Osteoblast (primary cell): ENCODE data around the gene KRTAP5-7. TPM values are rescaled to one million over a fixed set of nuclear protein-coding genes. Genes with fewer than 3 reads are reported as not detected.
"Not testable (repeated sequence)": the region's sequence is repeated elsewhere in the genome, so short reads cannot be mapped to it uniquely, and the experiment has no call there.

Source experiments
- DNase-seq: peaks from one replicate; pipeline ENCODE4 v3.0.0; 2011; ENCODE audit warnings: low spot score, mixed read lengths; ENCODE audit not compliant: insufficient read length; ENCODE audit errors: missing footprints
- H2AFZ ChIP-seq: 2 replicates; pipeline ENCODE4 v1.6.0; 2011; ENCODE audit warnings: mild to moderate bottlenecking, low read length
- H3K27ac ChIP-seq: 2 replicates; pipeline ENCODE4 v1.5.1; 2011; ENCODE audit warnings: mild to moderate bottlenecking, low read depth, low read length, moderate library complexity
- H3K27me3 ChIP-seq: 2 replicates; pipeline ENCODE4 v1.6.0; 2012; ENCODE audit warnings: mild to moderate bottlenecking, control low read depth, inconsistent platforms, low read length, moderate library complexity; ENCODE audit not compliant: insufficient read depth
- H3K36me3 ChIP-seq: 2 replicates; pipeline ENCODE4 v1.5.1; 2011; ENCODE audit warnings: mild to moderate bottlenecking, low read length, control low read depth, moderate library complexity; ENCODE audit not compliant: insufficient read depth
- H3K4me1 ChIP-seq: 2 replicates; pipeline ENCODE4 v1.5.1; 2011; ENCODE audit warnings: mild to moderate bottlenecking, low read length, control low read depth, moderate library complexity; ENCODE audit not compliant: insufficient read depth
- H3K4me2 ChIP-seq: 2 replicates; pipeline ENCODE4 v1.6.0; 2011; ENCODE audit warnings: mild to moderate bottlenecking, low read length; ENCODE audit not compliant: insufficient read depth
- H3K4me3 ChIP-seq: fragments of 200-600 bp; sonication (generic); 3 replicates; pipeline ENCODE4 v1.5.1; 2012; ENCODE audit warnings: mild to moderate bottlenecking, low read length, inconsistent platforms; ENCODE audit not compliant: insufficient read depth
- H3K79me2 ChIP-seq: 2 replicates; pipeline ENCODE4 v1.6.0; 2012; ENCODE audit warnings: mild to moderate bottlenecking, low read length, control low read depth, inconsistent platforms; ENCODE audit not compliant: insufficient read depth
- H3K9me3 ChIP-seq: 2 replicates; pipeline ENCODE4 v1.5.1; 2011; ENCODE audit warnings: low read depth, low read length, control low read depth
- H4K20me1 ChIP-seq: 2 replicates; pipeline ENCODE4 v1.6.0; 2012; ENCODE audit warnings: mild to moderate bottlenecking, low read length, control low read depth; ENCODE audit not compliant: insufficient read depth
- total RNA-seq: library from RNA; depleted of rRNA; stranded (reverse); fragments of >200 nt; gene quantifications from 2 replicates; pipeline ENCODE4 v1.2.3, GENCODE V29; 2012
- TF ChIP-seq, protein P1 (sequence below): IDR thresholded peaks from 2 replicates; pipeline ENCODE4 v1.5.1; 2011; ENCODE audit warnings: mild to moderate bottlenecking, low read depth, low read length, moderate library complexity; ENCODE audit errors: extremely low read depth

Gene KRTAP5-7
- total RNA-seq, 1 donor = 0.36 TPM

DNA sequence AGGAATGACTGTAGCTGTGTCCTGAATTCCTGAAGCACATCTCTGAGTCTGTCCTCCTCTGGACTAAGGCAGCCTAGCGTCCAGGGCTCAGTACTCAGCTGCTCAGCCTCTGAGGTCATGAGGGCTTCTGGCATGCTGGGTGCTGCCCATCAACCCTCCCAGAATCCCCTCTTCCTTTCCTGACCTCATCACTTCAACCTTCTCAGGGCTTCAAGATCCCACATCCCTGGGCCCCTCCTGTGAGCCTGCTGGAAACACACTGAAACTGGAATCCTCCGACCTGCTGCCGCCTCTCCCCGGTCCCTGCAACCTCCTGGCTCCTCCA is 11.6 kb downstream of the KRTAP5-7 start:
- Histone ChIP-seq H3K79me2 (no peaks in the 10 kb centered on the region), H3K4me2 (no peak overlapping the region), H3K4me1 (no peaks in the 10 kb centered on the region), H3K27me3 (no peaks in the 10 kb centered on the region), H3K9me3 (no peaks in the 10 kb centered on the region), H4K20me1 (no peaks in the 10 kb centered on the region), H3K36me3 (no peaks in the 10 kb centered on the region), H2AFZ (no peak overlapping the region), H3K27ac (no peak overlapping the region), H3K4me3 (no peak overlapping the region)
- TF ChIP-seq, protein P1, sequence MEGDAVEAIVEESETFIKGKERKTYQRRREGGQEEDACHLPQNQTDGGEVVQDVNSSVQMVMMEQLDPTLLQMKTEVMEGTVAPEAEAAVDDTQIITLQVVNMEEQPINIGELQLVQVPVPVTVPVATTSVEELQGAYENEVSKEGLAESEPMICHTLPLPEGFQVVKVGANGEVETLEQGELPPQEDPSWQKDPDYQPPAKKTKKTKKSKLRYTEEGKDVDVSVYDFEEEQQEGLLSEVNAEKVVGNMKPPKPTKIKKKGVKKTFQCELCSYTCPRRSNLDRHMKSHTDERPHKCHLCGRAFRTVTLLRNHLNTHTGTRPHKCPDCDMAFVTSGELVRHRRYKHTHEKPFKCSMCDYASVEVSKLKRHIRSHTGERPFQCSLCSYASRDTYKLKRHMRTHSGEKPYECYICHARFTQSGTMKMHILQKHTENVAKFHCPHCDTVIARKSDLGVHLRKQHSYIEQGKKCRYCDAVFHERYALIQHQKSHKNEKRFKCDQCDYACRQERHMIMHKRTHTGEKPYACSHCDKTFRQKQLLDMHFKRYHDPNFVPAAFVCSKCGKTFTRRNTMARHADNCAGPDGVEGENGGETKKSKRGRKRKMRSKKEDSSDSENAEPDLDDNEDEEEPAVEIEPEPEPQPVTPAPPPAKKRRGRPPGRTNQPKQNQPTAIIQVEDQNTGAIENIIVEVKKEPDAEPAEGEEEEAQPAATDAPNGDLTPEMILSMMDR = no peak
- DNase-seq = no peak

DNA sequence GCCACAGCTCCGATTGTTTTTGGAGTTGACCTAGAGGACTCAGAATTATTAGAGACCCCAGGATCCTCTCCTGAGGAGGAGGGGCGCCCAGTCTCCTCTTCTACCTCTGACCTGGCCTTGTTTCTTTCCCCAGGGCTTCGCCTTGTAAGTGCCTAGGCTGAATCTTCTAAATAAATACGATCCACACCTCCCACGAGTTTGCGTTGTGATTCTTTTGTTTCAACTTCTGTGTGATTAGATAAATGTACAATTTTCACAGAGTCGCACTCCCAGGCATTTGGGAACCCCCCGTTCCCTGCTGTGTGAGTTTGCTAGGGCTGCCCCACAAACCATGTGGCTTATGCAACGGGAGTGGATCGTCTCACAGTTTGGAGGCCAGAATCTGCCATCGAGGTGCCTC is 11.9 kb downstream of the KRTAP5-7 start:
- Histone ChIP-seq H3K27ac (no peak overlapping the region), H3K27me3 (no peaks in the 10 kb centered on the region), H3K4me2 (no peak overlapping the region), H3K9me3 (no peaks in the 10 kb centered on the region), H3K4me1 (no peaks in the 10 kb centered on the region), H4K20me1 (no peaks in the 10 kb centered on the region), H3K79me2 (no peaks in the 10 kb centered on the region), H3K36me3 (no peaks in the 10 kb centered on the region), H2AFZ (no peak overlapping the region), H3K4me3 (no peak overlapping the region)
- DNase-seq = no peak
- TF ChIP-seq, protein P1 = no peak

DNA sequence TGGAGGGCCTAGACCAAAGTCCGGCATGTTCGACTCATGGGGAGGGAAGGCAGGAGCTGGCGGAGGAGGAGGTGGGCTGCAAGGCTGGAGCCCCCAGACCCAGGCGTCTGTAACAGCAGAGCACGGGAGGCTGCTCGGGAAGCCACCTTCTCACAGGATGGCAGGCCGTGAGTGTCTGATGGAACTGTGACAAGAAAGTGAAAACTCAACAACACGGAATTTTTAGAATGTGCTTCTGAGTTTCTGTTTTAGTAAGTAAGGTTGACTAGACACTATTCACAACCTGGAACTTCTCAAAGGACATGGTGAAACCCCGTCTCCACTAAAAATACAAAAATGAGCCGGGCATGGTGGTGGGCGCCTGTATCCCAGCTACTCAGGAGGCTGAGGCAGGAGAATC is 12.9 kb downstream of the KRTAP5-7 start:
- not testable (repeated sequence) for H4K20me1 ChIP-seq, H3K27me3 ChIP-seq, H3K9me3 ChIP-seq, H2AFZ ChIP-seq, H3K4me1 ChIP-seq, H3K4me2 ChIP-seq, H3K4me3 ChIP-seq, H3K79me2 ChIP-seq, H3K36me3 ChIP-seq, DNase-seq, H3K27ac ChIP-seq

DNA sequence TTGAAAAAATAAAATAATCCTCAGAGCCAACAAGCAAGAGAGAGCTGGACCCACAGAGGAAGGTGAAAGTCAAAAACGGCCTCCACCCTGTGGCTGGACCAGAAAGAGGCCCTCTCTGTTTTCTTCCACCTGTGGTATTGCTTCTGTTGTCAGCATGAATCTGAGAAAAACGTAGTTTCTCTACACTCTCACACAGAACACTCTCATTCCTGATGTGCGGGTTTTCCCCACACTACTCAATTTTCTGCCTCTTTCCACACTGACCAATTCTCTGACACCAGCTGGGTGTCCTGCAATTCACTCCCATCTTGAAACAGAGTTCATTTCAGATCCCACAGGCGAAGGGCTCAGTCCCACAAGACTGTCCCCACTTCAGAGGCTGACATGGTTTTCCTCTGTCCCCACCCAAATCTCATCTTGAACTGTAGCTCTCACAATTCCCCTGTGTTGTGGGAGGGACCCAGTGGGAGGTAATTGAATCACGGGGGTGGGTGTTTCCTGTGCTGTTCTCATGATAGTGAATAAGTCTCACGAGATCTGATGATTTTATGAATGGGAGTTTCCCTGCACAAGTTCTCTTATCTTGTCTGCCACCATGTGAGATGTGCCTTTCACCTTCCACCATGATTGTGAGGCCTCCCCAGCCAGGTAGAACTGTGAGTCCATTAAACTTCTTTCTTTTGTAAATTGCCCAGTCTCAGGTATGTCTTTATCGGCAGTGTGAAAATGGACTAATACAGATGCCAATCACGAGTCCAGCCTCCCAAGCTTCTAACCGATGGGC is 13.6 kb downstream of the KRTAP5-7 start:
- H3K4me2 ChIP-seq, DNase-seq, H2AFZ ChIP-seq, H4K20me1 ChIP-seq, H3K79me2 ChIP-seq, H3K4me1 ChIP-seq, H3K4me3 ChIP-seq, H3K9me3 ChIP-seq, H3K27ac ChIP-seq, H3K27me3 ChIP-seq, H3K36me3 ChIP-seq: not testable (repeated sequence)

DNA sequence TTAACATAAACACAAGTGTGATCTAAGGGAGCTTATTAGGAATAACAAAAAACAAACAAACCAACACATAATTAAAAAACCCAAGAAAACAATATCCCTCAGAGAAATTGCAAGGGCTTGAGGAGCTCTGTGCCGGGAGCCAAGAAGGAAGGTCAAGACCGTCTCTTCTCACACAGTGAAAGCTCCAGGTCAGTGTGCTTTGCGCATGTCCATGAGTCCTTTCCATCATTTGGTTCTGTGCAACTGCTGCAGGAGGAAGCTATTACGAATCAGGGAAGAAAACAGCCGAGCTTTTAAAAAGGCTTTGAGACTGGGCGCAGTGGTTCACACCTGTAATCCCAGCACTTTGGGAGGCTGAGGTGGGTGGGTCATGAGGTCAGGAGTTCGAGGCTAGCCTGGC is 15.3 kb downstream of the KRTAP5-7 start:
- no peak for DNase-seq
- H4K20me1 ChIP-seq = no peaks in the 10 kb centered on the region
- H3K9me3 ChIP-seq = no peaks in the 10 kb centered on the region
- no peaks in the 10 kb centered on the region for H3K36me3 ChIP-seq
- no peaks in the 10 kb centered on the region for H3K4me1 ChIP-seq
- H3K27me3 ChIP-seq = no peaks in the 10 kb centered on the region
- no peaks in the 10 kb centered on the region for H3K79me2 ChIP-seq
- TF ChIP-seq, protein P1 = no peak
- H3K4me3 ChIP-seq = no peak overlapping the region
- H2AFZ ChIP-seq = no peak overlapping the region
- no peak overlapping the region for H3K4me2 ChIP-seq
- no peak overlapping the region for H3K27ac ChIP-seq
